H9 (cell line): ENCODE data around the gene IRF2BPL. TPM values are rescaled to one million over a fixed set of nuclear protein-coding genes. Genes with fewer than 3 reads are reported as not detected.

ENCODE experiments used
- DNase-seq: peaks from one replicate; pipeline ENCODE4 v3.0.0-alpha.2; 2017
- H2AFZ ChIP-seq: one replicate; pipeline ENCODE4 v1.6.1; 2013; ENCODE audit warnings: mild to moderate bottlenecking, low read length, control low read depth, moderate library complexity
- H2AK5ac ChIP-seq: 2 replicates; pipeline ENCODE4 v1.6.1; 2013; ENCODE audit warnings: low read length, control low read depth, mixed read lengths; ENCODE audit not compliant: insufficient read length
- H2BK120ac ChIP-seq: one replicate; pipeline ENCODE4 v1.6.1; 2013; ENCODE audit warnings: low read depth, mild to moderate bottlenecking, low read length, control low read depth, inconsistent platforms; ENCODE audit not compliant: poor library complexity, severe bottlenecking
- H2BK12ac ChIP-seq: 2 replicates; pipeline ENCODE4 v1.6.1; 2013; ENCODE audit warnings: low read length, control low read depth, mixed read lengths, low read depth; ENCODE audit not compliant: insufficient read length
- H2BK15ac ChIP-seq: 2 replicates; pipeline ENCODE4 v1.6.1; 2013; ENCODE audit warnings: low read depth, low read length, control low read depth
- H2BK20ac ChIP-seq: one replicate; pipeline ENCODE4 v1.6.1; 2013; ENCODE audit warnings: low read depth, mild to moderate bottlenecking, low read length, control low read depth, inconsistent platforms; ENCODE audit not compliant: poor library complexity, severe bottlenecking
- H2BK5ac ChIP-seq: 2 replicates; pipeline ENCODE4 v1.6.1; 2013; ENCODE audit warnings: low read length, control low read depth, mixed read lengths; ENCODE audit not compliant: insufficient read length
- H3K14ac ChIP-seq: 2 replicates; pipeline ENCODE4 v1.6.1; 2013; ENCODE audit warnings: low read length, control low read depth; ENCODE audit not compliant: insufficient read depth
- H3K18ac ChIP-seq: 2 replicates; pipeline ENCODE4 v1.6.1; 2013; ENCODE audit warnings: low read depth, mild to moderate bottlenecking, mixed read lengths, low read length, control low read depth; ENCODE audit not compliant: insufficient read length
- H3K23ac ChIP-seq: 2 replicates; pipeline ENCODE4 v1.6.1; 2013; ENCODE audit warnings: low read length, control low read depth, mixed read lengths, low read depth; ENCODE audit not compliant: insufficient read length
- H3K23me2 ChIP-seq: 2 replicates; pipeline ENCODE4 v1.6.1; 2013; ENCODE audit warnings: low read depth, mild to moderate bottlenecking, mixed read lengths, low read length, control low read depth; ENCODE audit not compliant: insufficient read length, poor library complexity, severe bottlenecking
- H3K27ac ChIP-seq: 2 replicates; pipeline ENCODE4 v1.5.1; 2013; ENCODE audit warnings: low read length, control low read depth, mixed read lengths, low read depth; ENCODE audit not compliant: insufficient read length
- H3K27me3 ChIP-seq: 2 replicates; pipeline ENCODE4 v1.6.1; 2013; ENCODE audit warnings: low read length, control low read depth, inconsistent platforms; ENCODE audit not compliant: insufficient read depth
- H3K4ac ChIP-seq: 2 replicates; pipeline ENCODE4 v1.6.1; 2013; ENCODE audit warnings: low read depth, mild to moderate bottlenecking, control low read depth, inconsistent platforms, low read length, moderate library complexity
- H3K4me1 ChIP-seq: 2 replicates; pipeline ENCODE4 v1.6.1; 2013; ENCODE audit warnings: low read length, control low read depth, inconsistent platforms; ENCODE audit not compliant: insufficient read depth
- H3K4me2 ChIP-seq: 2 replicates; pipeline ENCODE4 v1.6.1; 2013; ENCODE audit warnings: low read length, control low read depth, mixed read lengths; ENCODE audit not compliant: insufficient read length, insufficient read depth
- H3K56ac ChIP-seq: 2 replicates; pipeline ENCODE4 v1.6.1; 2013; ENCODE audit warnings: low read depth, mild to moderate bottlenecking, mixed read lengths, low read length, control low read depth; ENCODE audit not compliant: insufficient read length
- H3K79me1 ChIP-seq: 2 replicates; pipeline ENCODE4 v1.6.1; 2013; ENCODE audit warnings: low read depth, mild to moderate bottlenecking, moderate library complexity, low read length, control low read depth, inconsistent platforms; ENCODE audit not compliant: insufficient read depth, poor library complexity, severe bottlenecking
- H3K79me2 ChIP-seq: 2 replicates; pipeline ENCODE4 v1.6.1; 2013; ENCODE audit warnings: low read length, control low read depth, inconsistent platforms; ENCODE audit not compliant: insufficient read depth
- H3K9ac ChIP-seq: 2 replicates; pipeline ENCODE4 v1.6.1; 2013; ENCODE audit warnings: low read length, control low read depth, mixed read lengths; ENCODE audit not compliant: insufficient read length; ENCODE audit errors: extremely low read depth
- H3K9me3 ChIP-seq: one replicate; pipeline ENCODE4 v1.6.1; 2013; ENCODE audit warnings: low read depth, low read length, inconsistent platforms; ENCODE audit not compliant: control insufficient read depth
- H3T11ph ChIP-seq: one replicate; pipeline ENCODE4 v1.6.1; 2013; ENCODE audit warnings: mild to moderate bottlenecking, low read length, control low read depth, inconsistent platforms
- H4K20me1 ChIP-seq: one replicate; pipeline ENCODE4 v1.6.1; 2013; ENCODE audit not compliant: control insufficient read depth, insufficient read length, insufficient read depth
- H4K5ac ChIP-seq: 2 replicates; pipeline ENCODE4 v1.6.1; 2013; ENCODE audit warnings: low read depth, mild to moderate bottlenecking, mixed read lengths, low read length, control low read depth; ENCODE audit not compliant: insufficient read length
- H4K8ac ChIP-seq: replicated peaks from 2 replicates; pipeline ENCODE4 v1.6.1; 2013; ENCODE audit warnings: low read length, control low read depth, mixed read lengths, low read depth; ENCODE audit not compliant: insufficient read length
- H4K91ac ChIP-seq: 2 replicates; pipeline ENCODE4 v1.6.1; 2013; ENCODE audit warnings: low read depth, mild to moderate bottlenecking, moderate library complexity, mixed read lengths, low read length, control low read depth; ENCODE audit not compliant: insufficient read length
- H3K27ac Mint-ChIP-seq, 3 experiments: 2 replicates in 2 of 3; 3 replicates in 1 of 3; pipeline ENCODE4 v1.8.0; 2020 to 2021; ENCODE audit warnings: mixed read lengths in 3 of 3, mild to moderate bottlenecking in 1 of 3, moderate library complexity in 1 of 3
- H3K27me3 Mint-ChIP-seq: 2 replicates; pipeline ENCODE4 v1.8.0; 2021; ENCODE audit warnings: low read depth, mild to moderate bottlenecking, moderate library complexity, mixed read lengths
- H3K36me3 Mint-ChIP-seq, 3 experiments: 2 replicates in 2 of 3; 3 replicates in 1 of 3; pipeline ENCODE4 v1.8.0; 2020 to 2021; ENCODE audit warnings: low read depth in 3 of 3, mixed read lengths in 3 of 3; ENCODE audit not compliant: insufficient read depth in 1 of 3
- H3K4me1 Mint-ChIP-seq, 2 experiments: 2 replicates each; pipeline ENCODE4 v1.8.0; 2020; ENCODE audit warnings: mixed read lengths in 2 of 2
- H3K4me3 Mint-ChIP-seq, 2 experiments: 2 replicates in 1 of 2; 3 replicates in 1 of 2; pipeline ENCODE4 v1.8.0; 2020 to 2021; ENCODE audit warnings: mild to moderate bottlenecking in 2 of 2, mixed read lengths in 2 of 2, moderate library complexity in 1 of 2
- H3K9me3 Mint-ChIP-seq, 2 experiments: 2 replicates in 1 of 2; 3 replicates in 1 of 2; pipeline ENCODE4 v1.8.0; 2020; ENCODE audit warnings: mild to moderate bottlenecking in 2 of 2, mixed read lengths in 2 of 2, moderate library complexity in 1 of 2
- WGBS: extraction: QIAGEN DNeasy Blood & Tissue Kit; methylation state at CpG from one replicate; pipeline ENCODE4 v1.1.7; 2013; ENCODE audit warnings: missing lambda C conversion rate, low lambda C conversion rate, mixed read lengths; ENCODE audit not compliant: insufficient read length; ENCODE audit errors: extremely low coverage; 5-methylcytosine and 5-hydroxymethylcytosine counted together
- total RNA-seq: library from RNA; stranded (reverse); gene quantifications from 2 replicates; pipeline ENCODE4 v1.2.1, GENCODE V29; 2021
- TF ChIP-seq, protein P1 (sequence below): fragments of 200-600 bp; sonication (generic); conservative IDR thresholded peaks from 3 replicates; pipeline ENCODE4 v1.8.0; 2021; ENCODE audit warnings: antibody characterized with exemption, mild to moderate bottlenecking

Gene IRF2BPL
- total RNA-seq, 1 experiment from 2014 or later, result 59.0 TPM

DNA sequence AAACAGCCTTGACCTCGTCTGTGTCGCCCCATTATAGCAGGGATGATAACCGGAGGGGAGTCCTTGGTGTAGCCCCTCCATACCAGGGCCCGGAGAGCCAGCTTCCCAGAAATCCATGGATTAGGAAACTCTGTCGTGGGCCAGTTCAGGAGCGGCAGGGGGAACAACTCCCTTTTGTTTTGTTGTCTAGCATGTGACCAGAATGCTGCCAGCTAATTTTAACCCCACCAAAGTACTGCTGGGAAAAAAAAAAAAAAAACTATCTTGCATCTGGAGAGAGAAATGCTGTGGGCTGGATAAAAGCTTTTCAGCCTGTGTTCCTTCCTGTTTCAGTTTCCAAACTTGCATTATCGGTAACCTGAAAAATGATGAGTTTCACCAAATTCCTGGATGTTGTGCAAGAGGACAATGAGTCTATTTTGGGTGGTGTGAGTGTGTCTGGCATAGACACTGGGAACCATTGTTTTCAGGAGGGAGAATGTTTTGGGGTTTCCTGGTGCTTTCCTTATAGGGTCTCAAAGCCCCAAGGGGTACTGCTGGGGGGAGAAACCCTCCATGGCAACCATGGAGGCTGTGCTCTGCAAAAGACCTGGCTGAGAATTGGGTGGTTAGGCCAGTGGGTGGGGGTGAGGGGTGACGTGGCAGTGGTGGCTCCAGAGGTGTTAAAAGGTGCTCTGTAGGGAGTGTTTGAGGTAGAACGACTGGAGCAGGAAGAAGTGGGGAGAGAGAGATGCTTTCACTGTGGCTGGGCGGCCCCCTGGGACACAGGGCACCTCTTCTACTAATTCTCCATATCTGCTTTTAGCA, 14.9 kb upstream of the IRF2BPL start:
- no peak overlapping the region for H2AK5ac ChIP-seq
- no CpG with 5 or more reads among the region's 10 CpGs for WGBS
- H2BK5ac ChIP-seq, result no peak overlapping the region
- peaks cover 11% of the 10 kb centered on the region for H3K23me2 ChIP-seq
- H3K9me3 ChIP-seq, result no peaks in the 10 kb centered on the region
- H2BK15ac ChIP-seq, result no peak overlapping the region
- no peaks in the 10 kb centered on the region for H3K27me3 ChIP-seq
- H4K91ac ChIP-seq, result no peak overlapping the region
- peaks cover 3% of the 10 kb centered on the region for H4K20me1 ChIP-seq
- H3K79me1 ChIP-seq, result no peaks in the 10 kb centered on the region
- H2BK12ac ChIP-seq, result no peak overlapping the region
- no peak overlapping the region for H3K23ac ChIP-seq
- no peak overlapping the region for H3K14ac ChIP-seq
- H3K79me2 ChIP-seq, result no peaks in the 10 kb centered on the region
- no peak overlapping the region for H3K27ac ChIP-seq
- no peak overlapping the region for H3T11ph ChIP-seq
- H2AFZ ChIP-seq, result no peak overlapping the region
- no peaks in the 10 kb centered on the region; a peak in 1 of 5 replicates for H3K9me3 Mint-ChIP-seq
- no peak overlapping the region for H3K4ac ChIP-seq
- no peak overlapping the region for H2BK20ac ChIP-seq
- peaks cover 25% of the 10 kb centered on the region for H3K4me1 ChIP-seq
- H3K27me3 Mint-ChIP-seq, result peaks cover 5% of the 10 kb centered on the region
- H3K18ac ChIP-seq, result no peak overlapping the region
- peaks cover 61 to 66% of the 10 kb centered on the region in 2 experiments for H3K4me1 Mint-ChIP-seq
- TF ChIP-seq, protein P1, sequence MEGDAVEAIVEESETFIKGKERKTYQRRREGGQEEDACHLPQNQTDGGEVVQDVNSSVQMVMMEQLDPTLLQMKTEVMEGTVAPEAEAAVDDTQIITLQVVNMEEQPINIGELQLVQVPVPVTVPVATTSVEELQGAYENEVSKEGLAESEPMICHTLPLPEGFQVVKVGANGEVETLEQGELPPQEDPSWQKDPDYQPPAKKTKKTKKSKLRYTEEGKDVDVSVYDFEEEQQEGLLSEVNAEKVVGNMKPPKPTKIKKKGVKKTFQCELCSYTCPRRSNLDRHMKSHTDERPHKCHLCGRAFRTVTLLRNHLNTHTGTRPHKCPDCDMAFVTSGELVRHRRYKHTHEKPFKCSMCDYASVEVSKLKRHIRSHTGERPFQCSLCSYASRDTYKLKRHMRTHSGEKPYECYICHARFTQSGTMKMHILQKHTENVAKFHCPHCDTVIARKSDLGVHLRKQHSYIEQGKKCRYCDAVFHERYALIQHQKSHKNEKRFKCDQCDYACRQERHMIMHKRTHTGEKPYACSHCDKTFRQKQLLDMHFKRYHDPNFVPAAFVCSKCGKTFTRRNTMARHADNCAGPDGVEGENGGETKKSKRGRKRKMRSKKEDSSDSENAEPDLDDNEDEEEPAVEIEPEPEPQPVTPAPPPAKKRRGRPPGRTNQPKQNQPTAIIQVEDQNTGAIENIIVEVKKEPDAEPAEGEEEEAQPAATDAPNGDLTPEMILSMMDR, result no peak
- H3K36me3 Mint-ChIP-seq, result no peaks in the 10 kb centered on the region
- H2BK120ac ChIP-seq, result no peak overlapping the region
- H4K8ac ChIP-seq, result no peak overlapping the region
- H3K27ac Mint-ChIP-seq, result peak overlapping the region in 1 of 3 experiments; percentile 78; a peak in 2 of 7 replicates
- no peak overlapping the region for H3K56ac ChIP-seq
- H3K4me3 Mint-ChIP-seq, result no peak overlapping the region; a peak in 1 of 5 replicates
- H3K4me2 ChIP-seq, result no peak overlapping the region
- H4K5ac ChIP-seq, result no peak overlapping the region
- no peak overlapping the region for H3K9ac ChIP-seq
- DNase-seq, result no peak
